DOHH2 (cell line): ENCODE data around the gene THRB.

Experiments
- EZH2phosphoT487 ChIP-seq: fragments of 200-600 bp; sonication (generic); IDR thresholded peaks from 2 replicates; pipeline ENCODE4 v1.6.1; 2017; ENCODE audit warnings: borderline replicate concordance, mild to moderate bottlenecking, antibody characterized with exemption, low read length, moderate library complexity, mixed read lengths
- TF ChIP-seq, protein P1 (sequence below): fragments of 200-600 bp; sonication (generic); IDR thresholded peaks from one replicate; pipeline ENCODE4 v1.5.1; 2014; ENCODE audit warnings: antibody characterized with exemption, mild to moderate bottlenecking, low read depth, low read length; ENCODE audit not compliant: poor library complexity, severe bottlenecking

DNA sequence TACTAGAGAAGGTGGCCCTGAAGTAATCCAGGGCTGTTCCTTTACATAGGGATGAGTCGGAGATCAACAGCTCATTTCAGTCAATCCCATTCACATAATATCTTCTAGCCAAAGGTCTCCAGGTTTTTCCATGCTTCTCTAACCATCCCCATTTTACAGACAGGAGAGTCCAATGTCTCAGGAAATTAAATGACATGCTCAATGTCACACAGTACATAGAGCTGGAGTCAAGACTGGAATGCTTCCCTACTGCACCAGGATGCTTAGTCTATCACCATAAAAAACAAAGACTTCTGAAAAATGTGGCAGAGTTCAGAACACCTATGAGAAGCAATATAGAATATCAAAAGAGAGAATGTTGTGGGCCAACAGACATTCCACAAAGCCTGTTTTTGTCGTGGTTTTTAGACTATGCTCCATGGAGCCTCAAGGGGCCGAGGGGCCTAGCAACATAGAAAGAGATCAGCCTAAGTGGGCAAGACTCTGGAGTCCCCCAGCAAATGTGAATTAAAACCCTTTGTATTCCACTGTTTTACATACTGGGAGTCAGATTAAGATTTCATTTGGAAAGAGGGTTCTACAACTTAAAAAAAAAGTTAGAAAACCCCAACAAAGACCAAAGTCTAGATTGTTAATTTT lies 122.0 kb downstream of the THRB start:
- TF ChIP-seq, protein P1, sequence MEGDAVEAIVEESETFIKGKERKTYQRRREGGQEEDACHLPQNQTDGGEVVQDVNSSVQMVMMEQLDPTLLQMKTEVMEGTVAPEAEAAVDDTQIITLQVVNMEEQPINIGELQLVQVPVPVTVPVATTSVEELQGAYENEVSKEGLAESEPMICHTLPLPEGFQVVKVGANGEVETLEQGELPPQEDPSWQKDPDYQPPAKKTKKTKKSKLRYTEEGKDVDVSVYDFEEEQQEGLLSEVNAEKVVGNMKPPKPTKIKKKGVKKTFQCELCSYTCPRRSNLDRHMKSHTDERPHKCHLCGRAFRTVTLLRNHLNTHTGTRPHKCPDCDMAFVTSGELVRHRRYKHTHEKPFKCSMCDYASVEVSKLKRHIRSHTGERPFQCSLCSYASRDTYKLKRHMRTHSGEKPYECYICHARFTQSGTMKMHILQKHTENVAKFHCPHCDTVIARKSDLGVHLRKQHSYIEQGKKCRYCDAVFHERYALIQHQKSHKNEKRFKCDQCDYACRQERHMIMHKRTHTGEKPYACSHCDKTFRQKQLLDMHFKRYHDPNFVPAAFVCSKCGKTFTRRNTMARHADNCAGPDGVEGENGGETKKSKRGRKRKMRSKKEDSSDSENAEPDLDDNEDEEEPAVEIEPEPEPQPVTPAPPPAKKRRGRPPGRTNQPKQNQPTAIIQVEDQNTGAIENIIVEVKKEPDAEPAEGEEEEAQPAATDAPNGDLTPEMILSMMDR: no peak
- no peak for TF ChIP-seq EZH2phosphoT487
